Gastrocnemius medialis (tissue), 4 donors: ENCODE measurements around the gene PYY. TPM values are rescaled to one million over a fixed set of nuclear protein-coding genes. Genes with fewer than 3 reads are reported as not detected.

Experiments
- ATAC-seq, 2 donors: fragments of 150-250 bp; one replicate each; pipeline ENCODE4 v1.9.1; 2016
- DNase-seq, 2 donors: peaks; one replicate each; pipeline ENCODE4 v3.0.0-alpha.2; 2019
- H3K27ac ChIP-seq, 4 donors: fragments of 200-600 bp; sonication (generic); 1 replicate in 1 of 4; 2 replicates in 3 of 4; pipeline ENCODE4 v1.5.1; 2016 to 2018; ENCODE audit warnings: mild to moderate bottlenecking in 2 of 4, moderate library complexity in 1 of 4
- H3K27me3 ChIP-seq, 3 donors: fragments of 200-600 bp; sonication (generic) in 2 of 3; 1 replicate in 1 of 3; 2 replicates in 2 of 3; pipeline versions ENCODE4 v1.5.1 to v1.6.0; 2016 to 2019; ENCODE audit warnings: mild to moderate bottlenecking in 1 of 3, moderate library complexity in 1 of 3
- H3K36me3 ChIP-seq, 2 donors: fragments of 200-600 bp; sonication (generic) in 1 of 2; one replicate each; pipeline ENCODE4 v1.5.1; 2017 to 2018
- H3K4me1 ChIP-seq, 2 donors: fragments of 200-600 bp; sonication (generic) in 1 of 2; one replicate each; pipeline ENCODE4 v1.5.1; 2016 to 2017; ENCODE audit warnings: mild to moderate bottlenecking in 2 of 2
- H3K4me3 ChIP-seq, 4 donors: fragments of 200-600 bp; sonication (generic) in 3 of 4; 1 replicate in 1 of 4; 2 replicates in 3 of 4; pipeline ENCODE4 v1.5.1; 2016 to 2019; ENCODE audit warnings: mild to moderate bottlenecking in 2 of 4
- H3K9me3 ChIP-seq, 3 donors: fragments of 200-600 bp; sonication (generic) in 2 of 3; 1 replicate in 1 of 3; 2 replicates in 2 of 3; pipeline ENCODE4 v1.5.1; 2016 to 2019
- POLR2A ChIP-seq, 2 donors: fragments of 450-650 bp; IDR thresholded peaks; one replicate each; pipeline ENCODE4 v1.6.1; 2017; ENCODE audit warnings: antibody characterized with exemption in 2 of 2, mild to moderate bottlenecking in 2 of 2, moderate library complexity in 2 of 2
- in situ Hi-C, 4 donors: fragments of 200-750 bp; cut with MboI; loops; one replicate each; pipeline versions ENCODE4 v1.15.0 to v1.8.0; 2017; ENCODE audit warnings: low sequenced_read_pairs in 4 of 4
- intact Hi-C: fragments of 100-400 bp; cut with DNase I; formaldehyde crosslinking; loops from one replicate; pipeline ENCODE4 v1.15.1; 2023; ENCODE audit warnings: low total_unique reads
- total RNA-seq, 4 donors: library from RNA; depleted of rRNA; stranded (reverse); fragments of >200 nt; gene quantifications; one replicate each; pipeline versions ENCODE4 v1.1.0 to v1.2.3, GENCODE V29; 2016
- TF ChIP-seq, protein P1 (sequence below), 5 experiments: fragments of 450-650 bp in 3 of 5; fragments of 200-600 bp in 2 of 5; sonication (generic) in 2 of 5; IDR thresholded peaks in 4 of 5; conservative IDR thresholded peaks in 1 of 5; 1 replicate in 4 of 5; 2 replicates in 1 of 5; pipeline ENCODE4 v1.5.1; 2016 to 2019; ENCODE audit warnings: antibody characterized with exemption in 5 of 5, mild to moderate bottlenecking in 3 of 5, moderate library complexity in 3 of 5

Gene PYY
- total RNA-seq, 4 donors from 2014 or later = not detected

DNA sequence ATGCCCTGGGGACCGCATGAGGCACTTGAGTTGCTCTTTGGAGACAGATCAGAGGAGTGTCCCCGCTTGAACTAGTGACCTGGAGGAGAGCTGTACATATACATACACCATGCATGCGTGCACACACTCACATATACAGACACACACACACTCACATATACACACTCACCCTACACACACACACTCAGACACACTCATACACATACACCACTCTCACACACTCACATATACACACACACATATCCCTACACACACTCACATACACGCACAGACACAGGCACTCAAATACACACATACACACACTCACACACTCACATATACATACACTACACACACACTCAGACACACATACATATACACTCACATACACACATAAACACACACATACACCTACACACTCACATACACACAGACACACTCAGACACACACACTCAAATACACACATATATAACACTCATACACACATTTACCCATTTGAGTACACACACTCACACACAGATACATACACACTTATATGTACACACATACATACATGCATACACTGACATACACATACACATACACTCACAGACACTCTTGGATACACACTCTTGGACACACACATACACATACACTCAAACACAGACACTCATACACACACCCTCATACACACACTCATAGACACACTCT, 41.0 kb downstream of the PYY start:
- Histone ChIP-seq H3K27me3 (peaks cover 6 to 13% (median 11%) of the 10 kb centered on the region in 3 donors), H3K4me1 (peaks cover 1 to 2% of the 10 kb centered on the region in 2 donors), H3K27ac (no peak overlapping the region), H3K36me3 (no peaks in the 10 kb centered on the region), H3K4me3 (no peak overlapping the region), H3K9me3 (no peaks in the 10 kb centered on the region)
- intact Hi-C loops = no loop called here
- in situ Hi-C loops = loop anchor here in 1 of 4 donors (25.0 kb wide), 1 partner anchor 250 kb away; the partner anchor contains the start of gene ASB16
- ATAC-seq = no peak
- TF ChIP-seq POLR2A (IDR thresholded peaks at IDR 0.05) = no peak
- TF ChIP-seq, protein P1, sequence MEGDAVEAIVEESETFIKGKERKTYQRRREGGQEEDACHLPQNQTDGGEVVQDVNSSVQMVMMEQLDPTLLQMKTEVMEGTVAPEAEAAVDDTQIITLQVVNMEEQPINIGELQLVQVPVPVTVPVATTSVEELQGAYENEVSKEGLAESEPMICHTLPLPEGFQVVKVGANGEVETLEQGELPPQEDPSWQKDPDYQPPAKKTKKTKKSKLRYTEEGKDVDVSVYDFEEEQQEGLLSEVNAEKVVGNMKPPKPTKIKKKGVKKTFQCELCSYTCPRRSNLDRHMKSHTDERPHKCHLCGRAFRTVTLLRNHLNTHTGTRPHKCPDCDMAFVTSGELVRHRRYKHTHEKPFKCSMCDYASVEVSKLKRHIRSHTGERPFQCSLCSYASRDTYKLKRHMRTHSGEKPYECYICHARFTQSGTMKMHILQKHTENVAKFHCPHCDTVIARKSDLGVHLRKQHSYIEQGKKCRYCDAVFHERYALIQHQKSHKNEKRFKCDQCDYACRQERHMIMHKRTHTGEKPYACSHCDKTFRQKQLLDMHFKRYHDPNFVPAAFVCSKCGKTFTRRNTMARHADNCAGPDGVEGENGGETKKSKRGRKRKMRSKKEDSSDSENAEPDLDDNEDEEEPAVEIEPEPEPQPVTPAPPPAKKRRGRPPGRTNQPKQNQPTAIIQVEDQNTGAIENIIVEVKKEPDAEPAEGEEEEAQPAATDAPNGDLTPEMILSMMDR (IDR thresholded peaks at IDR 0.05 in 4 of 5, conservative IDR thresholded peaks at IDR 0.05 in 1 of 5) = no peak
- DNase-seq = no peak

DNA sequence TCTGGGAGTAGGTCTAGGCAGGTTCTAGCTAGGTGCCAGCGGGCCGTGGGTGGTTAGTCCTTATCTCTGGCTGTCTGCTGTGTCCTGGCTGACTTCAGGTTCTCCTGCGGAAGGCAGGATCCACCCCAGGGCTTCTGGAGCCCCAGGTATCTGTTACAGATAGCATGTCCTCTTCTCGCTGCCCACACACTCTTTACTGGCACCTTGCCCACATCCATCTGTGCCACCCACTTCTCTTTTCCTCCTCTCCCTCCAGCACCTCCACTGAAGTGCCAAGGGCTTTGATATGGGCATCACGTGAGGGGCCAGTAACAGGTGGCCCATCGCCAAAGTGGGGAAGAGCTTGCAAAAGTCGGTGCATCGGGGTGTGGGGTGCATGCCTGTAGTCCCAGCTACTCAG, 41.8 kb downstream of the PYY start:
- H3K4me3 ChIP-seq = no peak overlapping the region
- peaks cover 10 to 13% (median 13%) of the 10 kb centered on the region in 3 donors for H3K27me3 ChIP-seq
- in situ Hi-C loops (loop anchor here in 1 of 4 donors (25.0 kb wide), 1 partner anchor 250 kb away; the partner anchor contains the start of gene ASB16), intact Hi-C loops (no loop called here)
- no peak for DNase-seq
- H3K36me3 ChIP-seq = no peaks in the 10 kb centered on the region
- TF ChIP-seq POLR2A (IDR thresholded peaks at IDR 0.05) = no peak
- TF ChIP-seq, protein P1 (IDR thresholded peaks at IDR 0.05 in 4 of 5, conservative IDR thresholded peaks at IDR 0.05 in 1 of 5) = no peak
- H3K27ac ChIP-seq = no peak overlapping the region
- H3K4me1 ChIP-seq = peaks cover 3 to 11% of the 10 kb centered on the region in 2 donors
- no peaks in the 10 kb centered on the region for H3K9me3 ChIP-seq
- no peak for ATAC-seq

DNA sequence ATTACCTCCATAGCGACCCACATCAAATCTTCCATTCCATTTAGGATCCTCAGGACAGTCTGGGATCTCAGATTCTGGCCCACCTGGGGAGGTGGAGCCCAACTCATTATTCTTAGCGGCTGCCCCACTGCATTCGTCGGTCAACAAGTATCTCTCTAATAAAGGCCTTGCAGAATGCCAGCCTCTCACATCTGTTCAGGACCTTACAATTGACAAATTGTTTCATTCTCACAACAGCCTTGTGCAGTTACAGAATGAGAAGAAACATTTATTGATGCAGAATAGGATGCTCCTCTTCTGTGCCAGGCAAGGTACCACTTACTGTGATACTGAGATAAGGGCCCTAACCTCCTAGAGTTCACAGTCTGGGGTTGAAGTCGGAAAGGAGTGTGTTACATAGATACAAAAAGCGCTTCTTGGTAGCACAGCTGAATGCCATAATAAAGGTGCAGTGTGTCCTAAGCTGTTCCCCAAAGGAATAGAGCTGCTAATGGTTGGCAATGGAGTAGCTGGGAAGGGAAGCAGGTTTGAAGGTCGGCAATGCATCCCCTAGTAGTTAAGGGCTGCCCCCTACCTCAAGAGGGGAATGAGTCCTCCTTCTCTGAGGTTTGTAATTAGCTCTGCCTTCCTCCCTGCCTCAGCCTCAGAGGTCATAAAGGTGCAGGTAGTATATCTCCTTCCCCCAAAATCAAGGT, 44.1 kb downstream of the PYY start:
- intact Hi-C loops = loop anchor here (1.0 kb wide), 1 partner anchor 86 kb away; no protein-coding TSS in a partner anchor
- in situ Hi-C loops = loop anchor here in 1 of 4 donors (25.0 kb wide), 1 partner anchor 253 kb away; the partner anchor contains the start of gene ASB16

DNA sequence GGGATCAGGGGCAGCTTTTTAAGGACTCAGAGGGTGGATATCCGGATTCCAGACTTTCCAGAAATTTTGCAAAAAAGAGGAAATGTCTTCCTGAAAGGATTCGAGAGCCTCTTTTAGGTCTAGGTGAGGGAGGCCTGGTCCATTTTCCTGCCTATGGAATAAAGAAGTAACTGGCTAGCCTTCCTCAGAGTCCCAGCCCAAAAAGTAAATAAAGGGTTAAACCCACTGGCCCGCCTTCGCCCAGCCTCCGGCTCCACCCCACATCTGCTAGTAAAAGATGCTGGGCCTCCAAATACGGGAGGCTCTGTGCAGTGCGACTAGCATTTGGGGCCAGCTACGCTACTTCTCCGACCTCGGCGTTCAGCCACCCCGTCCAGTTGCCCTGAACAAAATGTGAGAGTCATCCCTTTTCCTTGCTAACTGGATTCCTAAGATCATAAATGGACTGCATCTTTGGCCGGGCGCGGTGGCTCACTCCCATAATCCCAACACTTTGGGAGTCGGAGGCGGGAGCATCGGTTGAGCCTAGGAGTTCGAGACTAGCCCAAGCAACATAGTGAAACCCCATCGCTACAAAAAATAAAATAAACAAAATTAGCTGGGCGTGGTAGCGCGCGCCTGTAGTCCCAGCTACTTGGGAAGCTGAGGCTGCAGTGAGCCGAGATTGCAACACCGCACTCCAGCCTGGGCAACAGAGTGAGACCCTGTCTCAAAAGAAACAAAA, 45.6 kb downstream of the PYY start:
- Histone ChIP-seq H3K9me3 (no peaks in the 10 kb centered on the region), H3K4me3 (peak overlapping the region; percentile 51 to 78 (median 66)), H3K36me3 (no peaks in the 10 kb centered on the region), H3K27me3 (peaks cover 36 to 50% (median 45%) of the 10 kb centered on the region in 3 donors), H3K4me1 (peaks cover 10 to 29% of the 10 kb centered on the region in 2 donors), H3K27ac (peak overlapping the region; percentile 61 to 77 (median 74))
- peak; percentile 48 to 65 for ATAC-seq
- TF ChIP-seq, protein P1 (IDR thresholded peaks at IDR 0.05 in 4 of 5, conservative IDR thresholded peaks at IDR 0.05 in 1 of 5) = no peak
- no peak for TF ChIP-seq POLR2A (IDR thresholded peaks at IDR 0.05)
- peak; percentile 29 to 30 for DNase-seq
- in situ Hi-C loops = loop anchor here in 1 of 4 donors (25.0 kb wide), 1 partner anchor 254 kb away; the partner anchor contains the start of gene ASB16
- intact Hi-C loops = no loop called here

More for the DNA sequence above, 44.1 kb downstream of the PYY start:
- peaks cover 27 to 35% (median 35%) of the 10 kb centered on the region in 3 donors for H3K27me3 ChIP-seq
- H3K9me3 ChIP-seq = no peaks in the 10 kb centered on the region
- H3K36me3 ChIP-seq = no peaks in the 10 kb centered on the region
- H3K27ac ChIP-seq = no peak overlapping the region
- ATAC-seq = no peak
- H3K4me3 ChIP-seq = no peak overlapping the region
- H3K4me1 ChIP-seq = peaks cover 10 to 29% of the 10 kb centered on the region in 2 donors
- TF ChIP-seq, protein P1 (IDR thresholded peaks at IDR 0.05 in 4 of 5, conservative IDR thresholded peaks at IDR 0.05 in 1 of 5) = no peak
- TF ChIP-seq POLR2A (IDR thresholded peaks at IDR 0.05) = no peak
- no peak for DNase-seq
